A673 (cell line): ENCODE results near the gene DNAI1.

Experiments used
- CTCF ChIP-seq: fragments of 300-800, 200-600 bp; sonication (generic); conservative IDR thresholded peaks from 2 replicates; pipeline ENCODE4 v1.5.1; 2017; ENCODE audit warnings: low read depth, mild to moderate bottlenecking, antibody characterized with exemption, low read length, moderate library complexity, mixed read lengths
- EZH2 ChIP-seq: fragments of 200-600 bp; sonication (generic); IDR thresholded peaks from 2 replicates; pipeline ENCODE4 v1.6.1; 2017; ENCODE audit warnings: borderline replicate concordance, low read depth, mild to moderate bottlenecking, mixed read lengths, antibody characterized with exemption, low read length; ENCODE audit not compliant: poor library complexity, severe bottlenecking

GRCh38 chr9:34419716-34420504 lies 38.7 kb upstream of the DNAI1 start:
- TF ChIP-seq CTCF = no peak
- TF ChIP-seq EZH2 = no peak
